DMS153 (cell line): Measurements from ENCODE around the gene GRAMD2B.
A peak's percentile ranks its signal among the peaks of the same experiment; 100 is the strongest.
"Not testable (repeated sequence)": the region's sequence is repeated elsewhere in the genome, so short reads cannot be mapped to it uniquely, and the experiment has no call there.

Source experiments
- DNase-seq: peaks from one replicate; lab custom pipeline; 2025; lab: John Stamatoyannopoulos, UW

Gene GRAMD2B

GRCh38 chr5:126513703-126514102 lies 90.5 kb downstream of the GRAMD2B start:
- DNase-seq, result no peak

GRCh38 chr5:126514131-126514557 lies 90.9 kb downstream of the GRAMD2B start:
- DNase-seq, result no peak

GRCh38 chr5:126514558-126515141 lies 91.4 kb downstream of the GRAMD2B start:
- no peak for DNase-seq

DNA sequence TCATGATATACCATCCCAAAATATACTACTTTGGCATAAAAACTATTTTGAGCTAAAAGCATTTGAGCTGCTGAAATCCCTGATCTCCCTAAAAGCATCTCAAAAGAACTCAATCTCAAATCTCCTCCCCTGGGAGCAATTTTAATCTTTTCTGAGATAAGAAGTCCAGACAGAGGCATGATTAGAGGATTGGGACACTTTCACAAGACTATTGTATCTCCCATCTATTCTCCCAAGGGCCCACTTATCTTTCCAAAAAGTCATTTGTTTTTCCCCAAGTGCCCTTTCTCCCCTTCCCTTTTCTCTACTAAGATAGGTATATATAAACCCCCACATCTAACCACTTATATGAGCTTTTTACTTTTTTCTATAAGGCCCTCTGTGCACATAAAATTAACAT lies 92.1 kb downstream of the GRAMD2B start:
- no peak for DNase-seq

GRCh38 chr5:126516133-126516532 lies 92.9 kb downstream of the GRAMD2B start:
- peak; percentile 19 for DNase-seq

- DNase-seq, result no peak
Observed at GRCh38 chr5:126516852-126517251, 93.6 kb downstream of the GRAMD2B start.

DNA sequence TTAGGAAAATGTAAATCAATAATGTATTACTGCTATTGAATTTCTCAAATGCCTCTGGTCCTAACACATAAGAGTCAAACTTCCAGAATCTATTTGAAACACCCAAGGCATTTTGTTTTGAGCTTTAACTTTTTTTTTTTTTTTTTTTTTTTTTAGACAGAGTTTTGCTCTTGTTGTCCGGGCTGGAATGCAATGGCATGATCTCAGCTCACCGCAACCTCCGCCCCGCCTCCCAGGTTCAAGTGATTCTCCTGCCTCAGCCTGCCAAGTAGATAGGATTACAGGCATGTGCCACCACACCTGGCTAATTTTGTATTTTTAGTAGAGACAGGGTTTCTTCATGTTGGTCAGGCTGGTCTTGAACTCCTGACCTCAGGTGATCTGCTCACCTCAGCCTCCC lies 96.0 kb downstream of the GRAMD2B start:
- not testable (repeated sequence) for DNase-seq

- DNase-seq, result no peak
Observed at GRCh38 chr5:126519637-126520592, 96.7 kb downstream of the GRAMD2B start.

DNA sequence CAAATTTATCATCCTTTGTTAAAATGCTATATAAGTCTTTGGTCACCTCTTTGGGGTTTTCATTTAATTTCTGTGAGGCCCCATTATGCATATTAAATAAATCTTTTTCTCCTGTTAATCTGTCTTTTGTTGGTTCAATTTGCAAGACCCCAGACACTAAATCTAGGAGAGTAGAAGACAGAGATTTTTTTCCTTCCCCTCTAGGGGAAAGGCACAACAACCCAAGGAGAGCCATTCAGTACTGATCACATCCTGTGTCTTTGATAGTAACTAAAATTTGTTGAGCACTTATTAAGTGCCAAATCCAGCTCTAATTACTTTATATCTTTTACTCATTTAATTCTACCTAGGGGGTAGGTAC lies 97.4 kb downstream of the GRAMD2B start:
- DNase-seq, result no peak

- DNase-seq, result no peak
Observed at GRCh38 chr5:126521130-126521529, 97.9 kb downstream of the GRAMD2B start.

DNA sequence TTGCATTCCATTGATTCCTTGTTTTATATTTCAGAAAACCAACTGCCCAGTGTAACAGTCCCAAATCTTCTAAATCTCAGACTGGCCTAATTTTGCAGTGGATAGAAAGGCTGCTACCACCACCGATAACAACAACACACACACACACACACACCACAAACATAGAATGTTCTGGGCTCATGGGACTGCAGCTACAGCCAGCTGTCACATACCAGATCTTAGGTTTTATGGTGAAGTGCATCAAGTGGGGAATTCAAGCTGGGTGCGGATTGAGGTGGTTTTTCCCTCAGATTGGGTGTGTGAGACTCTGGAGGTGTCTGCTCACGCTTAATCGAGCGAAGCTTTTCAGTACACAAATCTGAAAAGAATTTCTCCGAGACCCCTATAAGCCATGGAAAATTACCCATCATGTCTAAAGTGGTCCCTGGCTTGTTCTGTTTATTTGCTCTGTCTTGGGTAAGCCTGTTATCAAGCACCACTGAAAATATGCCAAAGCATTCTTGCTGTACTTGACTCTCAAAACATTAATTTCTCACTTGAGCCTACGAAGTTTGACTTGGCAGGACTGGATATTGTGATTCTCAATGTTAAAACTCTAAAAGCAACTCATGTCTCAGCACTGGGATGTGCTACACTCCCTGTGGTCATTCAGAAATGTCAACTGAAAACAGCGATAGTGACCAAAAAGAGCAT lies 100.8 kb downstream of the GRAMD2B start:
- no peak for DNase-seq

GRCh38 chr5:126525630-126526245 lies 102.5 kb downstream of the GRAMD2B start:
- no peak for DNase-seq

DNA sequence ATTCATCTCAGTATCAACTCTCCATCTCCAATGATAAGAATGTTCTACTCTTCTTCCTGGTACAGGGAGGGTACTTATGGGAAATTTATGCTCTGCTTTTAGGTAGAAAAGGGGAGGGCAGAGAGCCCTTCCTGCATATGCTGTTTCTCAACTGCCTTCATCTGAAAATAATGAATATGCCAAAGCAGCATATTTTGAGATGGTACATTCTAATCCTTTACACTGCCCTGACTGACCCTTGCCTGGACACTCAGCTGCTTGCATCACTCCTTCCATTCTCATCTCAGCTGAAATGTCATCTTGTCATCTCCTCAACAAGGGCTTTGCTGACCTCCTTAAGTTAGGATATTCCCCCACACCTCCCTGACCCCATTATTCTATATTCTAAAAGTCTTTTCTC lies 103.3 kb downstream of the GRAMD2B start:
- DNase-seq, result no peak

- no peak for DNase-seq
Observed at GRCh38 chr5:126527158-126527557, 103.9 kb downstream of the GRAMD2B start.

- no peak for DNase-seq
Observed at GRCh38 chr5:126527892-126528291, 104.7 kb downstream of the GRAMD2B start.

- no peak for DNase-seq
Observed at GRCh38 chr5:126531543-126532120, 108.4 kb downstream of the GRAMD2B start.

- no peak for DNase-seq
Observed at GRCh38 chr5:126534553-126534952, 111.3 kb downstream of the GRAMD2B start.

- no peak for DNase-seq
Observed at GRCh38 chr5:126535856-126536545, 112.8 kb downstream of the GRAMD2B start.

DNA sequence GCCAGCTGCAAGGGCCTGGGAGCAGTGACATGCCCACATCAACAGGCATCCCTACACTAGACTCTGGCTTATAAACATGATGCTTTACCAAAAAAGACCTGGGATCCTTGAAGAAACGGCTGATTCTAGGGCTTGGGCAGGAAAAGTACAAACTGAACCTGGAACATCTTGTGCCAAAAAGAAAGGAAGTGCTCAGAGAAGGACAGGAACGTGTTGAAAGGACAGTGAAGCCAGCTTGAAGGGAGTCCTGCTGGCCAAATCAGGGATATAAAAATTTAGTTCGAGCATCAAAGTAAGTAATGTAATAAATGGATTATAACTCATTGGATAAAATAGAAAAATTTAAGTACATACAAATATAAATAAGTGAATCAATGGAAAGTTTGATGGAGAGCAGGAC lies 113.7 kb downstream of the GRAMD2B start:
- no peak for DNase-seq

DNA sequence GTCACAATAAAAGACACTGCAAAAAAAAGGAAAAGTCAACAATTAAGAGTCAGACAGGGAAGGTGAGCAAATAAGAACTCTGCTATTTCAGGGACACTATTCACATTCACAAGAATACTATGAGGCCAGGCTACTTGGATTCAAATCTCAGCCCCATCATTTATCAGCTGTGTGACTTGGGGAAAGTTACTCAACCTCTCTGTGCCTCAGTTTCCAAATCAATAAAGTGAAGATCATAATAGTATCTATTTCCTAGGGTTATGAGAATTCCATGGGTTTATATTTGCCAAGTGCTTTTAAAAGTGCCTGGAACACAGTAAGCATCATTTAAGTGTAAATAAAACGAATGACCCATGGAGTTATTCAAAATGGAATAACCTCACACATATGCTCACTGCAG lies 115.4 kb downstream of the GRAMD2B start:
- DNase-seq, result no peak

- no peak for DNase-seq
Observed at GRCh38 chr5:126540631-126541030, 117.4 kb downstream of the GRAMD2B start.
